ENCODE measurements around the gene PAQR7.
A peak's percentile ranks its signal among the peaks of the same experiment; 100 is the strongest.

Gene PAQR7

DNA sequence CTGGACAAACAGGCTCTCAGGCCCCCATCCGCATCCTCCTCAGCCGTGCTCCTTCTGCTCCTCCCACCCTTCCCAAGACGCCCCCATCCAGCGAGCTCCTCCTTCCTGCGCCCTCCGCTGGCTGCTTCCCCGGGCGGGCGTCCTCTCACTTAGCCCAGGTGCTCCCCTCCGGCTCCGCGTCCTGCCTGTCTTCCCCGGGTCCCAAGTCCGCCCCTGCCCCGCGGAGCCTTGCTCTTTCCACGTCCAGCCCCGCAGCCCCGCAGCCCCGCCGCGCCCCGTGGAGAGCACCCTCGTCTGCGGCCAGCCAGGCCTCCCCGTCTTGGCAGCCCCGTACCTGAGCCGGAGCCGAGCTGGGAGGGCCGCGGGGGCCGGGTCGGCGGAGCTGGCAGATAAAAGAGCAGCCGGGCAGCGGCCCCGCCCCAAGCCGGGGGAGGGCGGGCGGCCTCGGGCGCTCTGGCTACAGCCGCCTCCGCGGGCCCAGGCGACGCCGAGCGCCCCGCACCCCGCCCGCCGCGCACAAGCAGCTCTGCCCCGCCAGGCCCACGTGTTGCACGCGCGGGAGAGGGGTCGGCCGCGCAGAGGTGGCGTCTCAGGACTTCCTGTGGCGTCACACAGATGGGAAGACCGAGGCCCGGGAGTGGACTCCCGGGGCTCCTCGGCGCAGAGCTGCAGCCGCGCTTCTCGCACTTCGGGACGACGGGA, at the start of gene PAQR7:
Gene PAQR7, minus strand, starts transcription at position 555 of the 702 bp plus-strand sequence. CDS start 11,869 bp downstream, outside the sequence.
- DNase-seq (ENCODE audit: low read depth) = no peak
- TF ChIP-seq, protein P1, sequence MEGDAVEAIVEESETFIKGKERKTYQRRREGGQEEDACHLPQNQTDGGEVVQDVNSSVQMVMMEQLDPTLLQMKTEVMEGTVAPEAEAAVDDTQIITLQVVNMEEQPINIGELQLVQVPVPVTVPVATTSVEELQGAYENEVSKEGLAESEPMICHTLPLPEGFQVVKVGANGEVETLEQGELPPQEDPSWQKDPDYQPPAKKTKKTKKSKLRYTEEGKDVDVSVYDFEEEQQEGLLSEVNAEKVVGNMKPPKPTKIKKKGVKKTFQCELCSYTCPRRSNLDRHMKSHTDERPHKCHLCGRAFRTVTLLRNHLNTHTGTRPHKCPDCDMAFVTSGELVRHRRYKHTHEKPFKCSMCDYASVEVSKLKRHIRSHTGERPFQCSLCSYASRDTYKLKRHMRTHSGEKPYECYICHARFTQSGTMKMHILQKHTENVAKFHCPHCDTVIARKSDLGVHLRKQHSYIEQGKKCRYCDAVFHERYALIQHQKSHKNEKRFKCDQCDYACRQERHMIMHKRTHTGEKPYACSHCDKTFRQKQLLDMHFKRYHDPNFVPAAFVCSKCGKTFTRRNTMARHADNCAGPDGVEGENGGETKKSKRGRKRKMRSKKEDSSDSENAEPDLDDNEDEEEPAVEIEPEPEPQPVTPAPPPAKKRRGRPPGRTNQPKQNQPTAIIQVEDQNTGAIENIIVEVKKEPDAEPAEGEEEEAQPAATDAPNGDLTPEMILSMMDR (IDR thresholded peaks at IDR 0.05; ENCODE audit: low read depth, low read length, missing control alignments) = no peak
- H3K4me3 ChIP-seq (ENCODE audit: low read depth, low read length) = peak within 1 kb of the TSS; percentile 59

- no peak for DNase-seq (ENCODE audit: low read depth)
- TF ChIP-seq, protein P1 (IDR thresholded peaks at IDR 0.05; ENCODE audit: low read depth, low read length, missing control alignments) = no peak
- no peak overlapping the region for H3K4me3 ChIP-seq (ENCODE audit: low read depth, low read length)
Observed at GRCh38 chr1:25924454-25924853, 48.9 kb upstream of the PAQR7 start.

DNA sequence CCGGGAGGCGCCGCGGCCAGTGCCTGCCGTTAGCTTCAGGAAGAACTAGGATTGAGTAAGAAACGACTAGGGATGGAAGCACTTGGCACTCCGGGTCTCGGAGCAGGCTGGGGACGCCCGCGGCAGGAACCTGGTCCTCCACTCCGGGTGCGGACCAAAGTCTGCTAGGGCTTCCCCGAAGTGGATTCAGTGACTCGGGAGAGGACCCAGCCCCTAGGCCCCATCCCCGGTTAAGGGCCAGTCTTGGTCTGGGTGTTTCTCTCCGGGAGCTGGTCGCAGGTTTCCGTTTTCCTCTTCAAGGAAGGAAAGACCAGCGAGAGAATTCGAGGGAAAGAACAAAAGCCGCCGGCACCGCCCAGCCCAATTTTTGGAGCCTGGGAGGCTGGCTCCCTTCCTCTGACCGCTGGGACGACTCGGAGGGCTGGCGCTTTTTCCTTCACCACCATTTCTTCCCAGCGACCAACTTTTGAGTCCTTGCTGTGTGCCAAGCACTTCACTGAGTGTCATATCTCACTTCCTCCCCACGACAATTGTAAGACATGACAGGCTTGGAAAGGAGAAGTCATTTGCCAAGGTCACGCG, 47.6 kb upstream of the PAQR7 start:
- H3K4me3 ChIP-seq (ENCODE audit: low read depth, low read length) = peak overlapping the region; percentile 28; the same call in 1 of the 2 replicates
- no peak for DNase-seq (ENCODE audit: low read depth)
- TF ChIP-seq, protein P1 (IDR thresholded peaks at IDR 0.05; ENCODE audit: low read depth, low read length, missing control alignments) = no peak

GRCh38 chr1:25922056-25922970, 46.8 kb upstream of the PAQR7 start:
- DNase-seq (ENCODE audit: low read depth) = no peak
- TF ChIP-seq, protein P1 (IDR thresholded peaks at IDR 0.05; ENCODE audit: low read depth, low read length, missing control alignments) = no peak
- peak overlapping the region; percentile 28; the same call in 1 of the 2 replicates for H3K4me3 ChIP-seq (ENCODE audit: low read depth, low read length)

DNA sequence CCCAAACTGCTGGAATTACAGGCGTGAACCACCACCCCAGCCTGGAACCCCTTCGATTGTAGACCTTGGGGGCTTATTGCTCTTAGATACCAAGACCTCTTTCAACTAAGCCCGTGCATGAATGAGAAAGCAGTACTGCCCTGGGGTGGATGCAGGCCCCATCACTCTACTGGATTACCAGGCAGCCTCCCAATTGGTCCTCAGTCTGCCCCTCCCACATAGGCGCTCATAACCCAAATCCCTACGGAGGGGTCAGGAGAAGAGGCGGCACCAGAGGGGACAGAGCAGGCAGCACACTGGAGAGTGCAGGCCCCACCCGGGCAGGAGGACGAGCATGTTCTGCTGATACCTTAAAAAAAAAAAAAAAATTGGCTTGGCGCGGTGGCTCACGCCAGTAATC, 43.1 kb upstream of the PAQR7 start:
- TF ChIP-seq, protein P1 (IDR thresholded peaks at IDR 0.05; ENCODE audit: low read depth, low read length, missing control alignments) = no peak
- no peak for DNase-seq (ENCODE audit: low read depth)
- H3K4me3 ChIP-seq (ENCODE audit: low read depth, low read length) = no peak overlapping the region

DNA sequence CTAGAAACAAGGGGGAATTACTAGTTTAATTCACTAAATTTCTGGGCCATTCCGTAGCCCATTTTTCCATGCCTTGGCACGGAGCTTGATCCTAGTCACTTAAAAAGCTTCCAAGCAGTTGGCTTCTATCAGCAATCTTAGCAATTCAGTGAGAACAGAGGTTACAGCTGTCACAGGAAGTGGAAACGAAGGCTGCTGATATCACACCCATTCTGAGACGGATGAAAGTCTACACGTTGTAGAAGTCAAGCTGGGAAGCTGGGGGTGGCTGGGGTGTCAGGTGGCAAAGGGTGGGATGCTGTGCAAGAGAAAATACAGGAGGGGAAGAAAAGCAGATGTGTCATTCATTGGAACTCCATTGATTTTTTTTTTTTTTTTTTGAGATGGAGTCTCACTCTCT, 42.5 kb upstream of the PAQR7 start:
- no peak for DNase-seq (ENCODE audit: low read depth)
- H3K4me3 ChIP-seq (ENCODE audit: low read depth, low read length) = no peak overlapping the region
- TF ChIP-seq, protein P1 (IDR thresholded peaks at IDR 0.05; ENCODE audit: low read depth, low read length, missing control alignments) = no peak

Measured in GM12864 (cell line).